Keratinocyte (primary cell): ENCODE data around the gene SATB2. TPM values are rescaled to one million over a fixed set of nuclear protein-coding genes. Genes with fewer than 3 reads are reported as not detected.

ENCODE experiments used
- DNase-seq: peaks from one replicate; pipeline ENCODE4 v3.0.0-alpha.2; 2011; ENCODE audit warnings: low read depth, missing footprints, low spot score
- FAIRE-seq: peaks from 2 replicates; lab custom pipeline; 2011; peaks lifted over from hg19 to GRCh38; lab: Jason Lieb, UNC
- H2AFZ ChIP-seq: 2 replicates; pipeline ENCODE4 v1.6.0; 2012; ENCODE audit warnings: low read length, control low read depth, inconsistent platforms; ENCODE audit not compliant: control insufficient read depth
- H3K27ac ChIP-seq: 2 replicates; pipeline ENCODE4 v1.5.1; 2011; ENCODE audit warnings: low read length; ENCODE audit not compliant: control insufficient read depth, insufficient read depth
- H3K27me3 ChIP-seq: 3 replicates; pipeline ENCODE4 v1.6.0; 2011; ENCODE audit warnings: low read length; ENCODE audit not compliant: control insufficient read depth, insufficient read depth; ENCODE audit errors: extremely low read depth
- H3K36me3 ChIP-seq, 2 experiments: 2 replicates in 1 of 2; 3 replicates in 1 of 2; pipeline ENCODE4 v1.5.1; 2011; ENCODE audit warnings: low read length in 2 of 2, mild to moderate bottlenecking in 1 of 2; ENCODE audit not compliant: control insufficient read depth in 2 of 2, insufficient read depth in 2 of 2; ENCODE audit errors: extremely low read depth in 1 of 2
- H3K4me1 ChIP-seq: 3 replicates; pipeline ENCODE4 v1.5.1; 2011; ENCODE audit warnings: low read length; ENCODE audit not compliant: control insufficient read depth, insufficient read depth; ENCODE audit errors: extremely low read depth
- H3K4me2 ChIP-seq: 3 replicates; pipeline ENCODE4 v1.6.0; 2011; ENCODE audit warnings: low read depth, low read length; ENCODE audit not compliant: control insufficient read depth, insufficient read depth; ENCODE audit errors: extremely low read depth
- H3K4me3 ChIP-seq, 3 experiments: fragments of 200-600 bp in 1 of 3; sonication (generic) in 1 of 3; 2 replicates in 2 of 3; 3 replicates in 1 of 3; pipeline ENCODE4 v1.5.1; 2011 to 2016; ENCODE audit warnings: low read length in 3 of 3, mild to moderate bottlenecking in 3 of 3, control low read depth in 2 of 3, inconsistent platforms in 1 of 3, low read depth in 1 of 3, mixed read lengths in 1 of 3, mixed run types in 1 of 3, moderate library complexity in 1 of 3; ENCODE audit not compliant: control insufficient read depth in 2 of 3, insufficient read depth in 2 of 3; ENCODE audit errors: extremely low read depth in 1 of 3
- H3K79me2 ChIP-seq: 2 replicates; pipeline ENCODE4 v1.6.0; 2012; ENCODE audit warnings: low read length; ENCODE audit not compliant: control insufficient read depth, insufficient read depth
- H3K9ac ChIP-seq: 3 replicates; pipeline ENCODE4 v1.6.0; 2011; ENCODE audit warnings: low read length; ENCODE audit not compliant: control insufficient read depth, insufficient read depth; ENCODE audit errors: extremely low read depth
- H3K9me1 ChIP-seq: 3 replicates; pipeline ENCODE4 v1.6.0; 2011; ENCODE audit warnings: low read length; ENCODE audit not compliant: control insufficient read depth, insufficient read depth; ENCODE audit errors: extremely low read depth
- H3K9me3 ChIP-seq: 2 replicates; pipeline ENCODE4 v1.5.1; 2012; ENCODE audit warnings: low read depth, low read length; ENCODE audit not compliant: control insufficient read depth
- H4K20me1 ChIP-seq: 3 replicates; pipeline ENCODE4 v1.6.0; 2011; ENCODE audit warnings: low read length; ENCODE audit not compliant: control insufficient read depth, insufficient read depth; ENCODE audit errors: extremely low read depth
- EZH2 ChIP-seq: IDR thresholded peaks from one replicate; pipeline ENCODE4 v1.6.1; 2012; ENCODE audit warnings: inconsistent platforms, mild to moderate bottlenecking, low read length, moderate library complexity
- dilution Hi-C: fragments of 300-500 bp; cut with MboI; formaldehyde crosslinking; loops from one replicate; pipeline ENCODE4 v1.7.0; 2020; ENCODE audit warnings: low sequenced_read_pairs; ENCODE audit not compliant: extremely low pct_ligation_motif_present
- polyA plus RNA-seq, 5 experiments: library from polyadenylated mRNA; depleted of rRNA in 3 of 5; stranded (reverse) in 3 of 5; stranded (forward) in 1 of 5; unstranded in 1 of 5; fragments of >200 nt; gene quantifications; 1 replicate in 1 of 5; 2 replicates in 3 of 5; 3 replicates in 1 of 5; pipeline versions ENCODE4 v1.2.1 to v1.2.3, GENCODE V29; 2011 to 2012; ENCODE audit warnings: missing spikeins in 2 of 5, low read depth in 1 of 5, low replicate concordance in 1 of 5
- TF ChIP-seq, protein P1 (sequence below), 3 experiments: IDR thresholded peaks in 1 of 3; conservative IDR thresholded peaks in 1 of 3; optimal IDR thresholded peaks in 1 of 3; 2 replicates in 2 of 3; 3 replicates in 1 of 3; pipeline versions ENCODE3 to v1.5.1; 2011; ENCODE audit warnings: low read length in 3 of 3, mild to moderate bottlenecking in 3 of 3, moderate library complexity in 2 of 3, control low read depth in 1 of 3, inconsistent platforms in 1 of 3; ENCODE audit not compliant: insufficient read depth in 2 of 3; ENCODE audit errors: extremely low read depth in 1 of 3

Gene SATB2
- polyA plus RNA-seq, 1 donor (not counting 4 experiments of a cell fraction or from before 2014, with no cell fraction given) = 1.4 TPM

DNA sequence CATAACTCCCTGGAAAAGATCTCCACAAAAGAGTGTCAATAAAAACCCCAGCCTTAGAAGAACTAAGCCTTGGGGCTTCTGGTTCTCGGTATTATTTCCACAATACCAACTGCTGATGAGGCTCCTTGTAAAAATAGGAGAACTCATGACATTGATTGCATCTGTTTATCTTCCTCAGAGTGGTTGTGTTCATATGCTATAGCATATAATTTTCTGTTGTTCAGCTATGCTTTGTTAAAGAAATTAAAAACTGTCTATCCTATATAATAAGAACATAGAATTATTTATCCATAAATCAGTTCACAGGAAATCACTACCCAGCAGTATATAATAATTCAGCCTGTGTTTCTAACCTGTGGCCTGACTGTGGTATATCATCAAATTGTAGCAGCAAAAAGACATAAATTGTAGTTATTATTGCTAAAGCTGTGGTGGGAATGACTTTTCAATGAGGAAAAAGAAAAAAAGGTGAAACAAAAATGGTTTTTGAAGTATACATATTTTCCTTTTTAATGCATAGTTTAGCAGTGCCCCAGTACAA, 68.9 kb downstream of the SATB2 start:
- H4K20me1 ChIP-seq = no peaks in the 10 kb centered on the region
- no peak for FAIRE-seq
- no peak for DNase-seq
- dilution Hi-C loops = no loop called here
- no peak overlapping the region for H3K27ac ChIP-seq
- no peaks in the 10 kb centered on the region for H3K36me3 ChIP-seq
- H2AFZ ChIP-seq = no peak overlapping the region
- no peaks in the 10 kb centered on the region for H3K27me3 ChIP-seq
- TF ChIP-seq, protein P1, sequence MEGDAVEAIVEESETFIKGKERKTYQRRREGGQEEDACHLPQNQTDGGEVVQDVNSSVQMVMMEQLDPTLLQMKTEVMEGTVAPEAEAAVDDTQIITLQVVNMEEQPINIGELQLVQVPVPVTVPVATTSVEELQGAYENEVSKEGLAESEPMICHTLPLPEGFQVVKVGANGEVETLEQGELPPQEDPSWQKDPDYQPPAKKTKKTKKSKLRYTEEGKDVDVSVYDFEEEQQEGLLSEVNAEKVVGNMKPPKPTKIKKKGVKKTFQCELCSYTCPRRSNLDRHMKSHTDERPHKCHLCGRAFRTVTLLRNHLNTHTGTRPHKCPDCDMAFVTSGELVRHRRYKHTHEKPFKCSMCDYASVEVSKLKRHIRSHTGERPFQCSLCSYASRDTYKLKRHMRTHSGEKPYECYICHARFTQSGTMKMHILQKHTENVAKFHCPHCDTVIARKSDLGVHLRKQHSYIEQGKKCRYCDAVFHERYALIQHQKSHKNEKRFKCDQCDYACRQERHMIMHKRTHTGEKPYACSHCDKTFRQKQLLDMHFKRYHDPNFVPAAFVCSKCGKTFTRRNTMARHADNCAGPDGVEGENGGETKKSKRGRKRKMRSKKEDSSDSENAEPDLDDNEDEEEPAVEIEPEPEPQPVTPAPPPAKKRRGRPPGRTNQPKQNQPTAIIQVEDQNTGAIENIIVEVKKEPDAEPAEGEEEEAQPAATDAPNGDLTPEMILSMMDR (optimal IDR thresholded peaks at IDR 0.05 in 1 of 3, IDR thresholded peaks at IDR 0.05 in 1 of 3, conservative IDR thresholded peaks at IDR 0.05 in 1 of 3; ENCODE audit: extremely low read depth in 1 of 3, insufficient read depth in 2 of 3, low read length in 3 of 3) = no peak
- no peak for TF ChIP-seq EZH2
- H3K79me2 ChIP-seq = no peaks in the 10 kb centered on the region
- no peaks in the 10 kb centered on the region for H3K4me1 ChIP-seq
- no peak overlapping the region for H3K4me2 ChIP-seq
- no peaks in the 10 kb centered on the region for H3K9me3 ChIP-seq
- no peak overlapping the region for H3K4me3 ChIP-seq
- no peaks in the 10 kb centered on the region for H3K9me1 ChIP-seq
- no peak overlapping the region for H3K9ac ChIP-seq

DNA sequence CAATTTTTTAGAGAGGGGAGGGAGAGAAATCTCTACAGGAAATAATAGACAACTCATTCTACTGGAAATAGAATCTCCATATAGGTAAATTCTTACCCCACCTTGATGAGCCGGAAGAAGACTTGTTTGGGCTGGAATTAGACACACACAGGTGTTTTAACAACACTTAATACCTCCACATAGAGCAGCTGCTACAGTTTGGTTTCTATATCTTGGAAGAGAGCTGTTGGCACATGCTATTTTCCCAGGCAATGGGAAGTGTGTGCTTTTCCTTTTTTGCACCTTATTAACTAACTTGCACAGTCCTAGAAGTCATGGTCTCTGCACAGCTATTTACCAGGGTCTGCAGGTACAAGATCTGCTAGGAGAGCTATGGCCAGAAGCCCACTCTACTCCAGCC, 73.7 kb downstream of the SATB2 start:
- H3K27ac ChIP-seq = no peak overlapping the region
- no peaks in the 10 kb centered on the region for H3K9me3 ChIP-seq
- H3K9me1 ChIP-seq = no peaks in the 10 kb centered on the region
- H3K27me3 ChIP-seq = no peaks in the 10 kb centered on the region
- no peak overlapping the region for H3K4me3 ChIP-seq
- no peak overlapping the region for H2AFZ ChIP-seq
- TF ChIP-seq, protein P1 (optimal IDR thresholded peaks at IDR 0.05 in 1 of 3, IDR thresholded peaks at IDR 0.05 in 1 of 3, conservative IDR thresholded peaks at IDR 0.05 in 1 of 3; ENCODE audit: extremely low read depth in 1 of 3, insufficient read depth in 2 of 3, low read length in 3 of 3) = no peak
- TF ChIP-seq EZH2 = no peak
- H3K4me2 ChIP-seq = no peak overlapping the region
- dilution Hi-C loops = no loop called here
- no peaks in the 10 kb centered on the region for H4K20me1 ChIP-seq
- H3K4me1 ChIP-seq = no peaks in the 10 kb centered on the region
- H3K9ac ChIP-seq = no peak overlapping the region
- no peak for DNase-seq
- H3K79me2 ChIP-seq = no peaks in the 10 kb centered on the region
- H3K36me3 ChIP-seq = no peaks in the 10 kb centered on the region
- FAIRE-seq = no peak
